ENCODE data around the gene DNAJC22.
"Not testable (repeated sequence)": the region's sequence is repeated elsewhere in the genome, so short reads cannot be mapped to it uniquely, and the experiment has no call there.

The DNAJC22 gene

GRCh38 chr12:49346659-49347310 is at the start of gene DNAJC22:
Gene DNAJC22, plus strand, starts transcription at chr12:49346888. Its CDS starts 1,985 bp downstream, at chr12:49348873.
- peak in 4 of 6 experiments; percentile 9 to 67 (median 54) for DNase-seq

GRCh38 chr12:49297695-49298060 is 49.0 kb upstream of the DNAJC22 start:
- no peak for DNase-seq

GRCh38 chr12:49298160-49298559 is 48.5 kb upstream of the DNAJC22 start:
- DNase-seq = no peak

- no peak for DNase-seq
Measured at GRCh38 chr12:49301760-49302159, 44.9 kb upstream of the DNAJC22 start.

GRCh38 chr12:49304161-49304560 is 42.5 kb upstream of the DNAJC22 start:
- no peak for DNase-seq

GRCh38 chr12:49305762-49306510 is 40.8 kb upstream of the DNAJC22 start:
- DNase-seq = no peak

- no peak for DNase-seq
Measured at GRCh38 chr12:49309386-49309785, 37.3 kb upstream of the DNAJC22 start.

GRCh38 chr12:49310451-49311000 is 36.2 kb upstream of the DNAJC22 start:
- DNase-seq = not testable (repeated sequence)

GRCh38 chr12:49314811-49315210 is 31.9 kb upstream of the DNAJC22 start:
- DNase-seq = no peak

- DNase-seq = not testable (repeated sequence)
Measured at GRCh38 chr12:49317118-49317517, 29.6 kb upstream of the DNAJC22 start.

GRCh38 chr12:49320411-49321103 is 26.1 kb upstream of the DNAJC22 start:
- DNase-seq = not testable (repeated sequence)

GRCh38 chr12:49322367-49322707 is 24.4 kb upstream of the DNAJC22 start:
- DNase-seq = peak in 1 of 6 experiments; percentile 37

GRCh38 chr12:49322708-49323523 is 23.8 kb upstream of the DNAJC22 start, which contains the start of gene TROAP:
Gene TROAP, plus strand, starts transcription at chr12:49323255. Its CDS starts 354 bp downstream, at chr12:49323609.
- peak; percentile 88 to 98 (median 96) for DNase-seq

GRCh38 chr12:49323524-49324097 is 23.1 kb upstream of the DNAJC22 start:
- DNase-seq = no peak

GRCh38 chr12:49325606-49326005 is 21.1 kb upstream of the DNAJC22 start:
- no peak for DNase-seq

- DNase-seq = no peak
Measured at GRCh38 chr12:49327368-49327767, 19.3 kb upstream of the DNAJC22 start.

- DNase-seq = no peak
Measured at GRCh38 chr12:49327887-49328286, 18.8 kb upstream of the DNAJC22 start.

GRCh38 chr12:49328816-49329215 is 17.9 kb upstream of the DNAJC22 start:
- DNase-seq = no peak

- DNase-seq = no peak
Measured at GRCh38 chr12:49330032-49330619, 16.6 kb upstream of the DNAJC22 start.

- no peak for DNase-seq
Measured at GRCh38 chr12:49330631-49331379, 15.9 kb upstream of the DNAJC22 start.

Data from stimulated activated naive CD4-positive, alpha-beta T cell (primary cell).